Inflammatory macrophage treated with lipopolysaccharide for 1 hour (primary cell): Measurements from ENCODE around the gene UBL4A.
A peak's percentile ranks its signal among the peaks of the same experiment; 100 is the strongest.

Experiments used
- DNase-seq, 2 donors: peaks; one replicate each; pipeline ENCODE4 v3.0.0-alpha.2; 2020 to 2022

UBL4A gene

GRCh38 chrX:154436983-154437752 is 49.2 kb downstream of the UBL4A start, which contains the start of gene GDI1:
Gene GDI1, plus strand, starts transcription at chrX:154437154. Its CDS starts 101 bp downstream, at chrX:154437255.
- peak; percentile 19 to 29 for DNase-seq

- no peak for DNase-seq
Measured at GRCh38 chrX:154436374-154436982, 49.9 kb downstream of the UBL4A start.

- DNase-seq: no peak
Measured at GRCh38 chrX:154435171-154435733, 51.2 kb downstream of the UBL4A start.

DNA sequence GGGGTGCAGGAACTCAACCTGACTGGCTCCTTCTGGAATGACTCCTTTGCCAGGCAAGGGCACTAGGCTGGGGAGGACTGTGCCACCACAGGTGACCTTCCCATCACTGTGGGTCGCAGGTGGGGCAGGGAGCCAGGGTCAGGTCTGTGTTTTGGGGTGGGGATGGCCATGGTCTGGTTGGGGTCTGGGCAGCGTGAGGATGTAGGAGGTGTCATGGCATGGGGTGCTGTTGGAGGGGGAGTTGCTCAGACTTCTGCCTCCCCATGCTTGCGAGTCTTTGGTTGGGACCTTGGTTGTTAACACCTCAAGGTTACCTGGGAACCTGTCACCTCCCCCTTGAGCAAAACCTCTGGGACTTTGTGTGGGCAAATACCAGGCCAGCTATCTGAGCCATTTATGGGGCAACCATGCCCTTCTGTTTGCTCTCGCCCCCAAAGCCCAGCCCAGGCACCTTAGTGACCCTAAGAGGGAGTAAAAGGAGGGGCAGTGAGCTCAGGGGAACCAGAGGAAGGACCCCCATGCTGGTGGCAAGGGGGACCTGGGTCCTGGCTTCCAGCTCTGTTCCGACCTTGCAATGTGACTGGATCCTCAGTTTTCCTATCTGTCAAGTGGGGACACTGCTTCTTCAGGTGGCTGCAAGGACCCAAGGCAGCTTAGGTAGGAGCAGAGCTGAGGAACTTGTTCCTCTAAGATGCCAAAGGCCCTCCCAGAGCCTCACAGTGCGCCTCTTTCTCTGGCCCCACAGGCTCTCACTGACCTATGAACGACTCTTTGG is 51.8 kb downstream of the UBL4A start:
- DNase-seq: no peak
